ENCODE results near the gene IGHMBP2. TPM values are rescaled to one million over a fixed set of nuclear protein-coding genes. Genes with fewer than 3 reads are reported as not detected.

IGHMBP2 gene
- total RNA-seq, 1 donor from 2014 or later = 20.3 TPM

DNA sequence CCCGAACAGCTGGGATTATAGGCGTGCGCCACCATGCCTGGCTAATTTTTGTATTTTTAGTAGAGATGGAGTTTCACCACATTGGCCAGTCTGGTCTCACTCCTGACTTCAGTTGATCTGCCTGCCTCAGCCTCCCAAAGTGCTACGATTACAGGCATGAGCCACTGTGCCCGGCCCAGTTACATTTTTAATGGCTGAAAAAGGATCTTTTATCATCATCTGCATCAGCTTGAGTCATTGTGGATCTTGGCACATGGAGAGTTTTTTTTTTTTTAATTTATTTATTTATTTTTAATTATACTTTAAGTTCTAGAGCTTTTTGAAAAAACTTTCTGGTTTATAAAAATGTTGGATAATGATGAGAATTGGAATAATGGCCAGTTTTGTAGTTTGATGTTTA is 8.6 kb downstream of the IGHMBP2 start:
- no peaks in the 10 kb centered on the region for H3K4me1 ChIP-seq
- peaks cover 93% of the 10 kb centered on the region for H3K36me3 ChIP-seq
- intact Hi-C loops (cut with DNase I) = no loop called here
- ATAC-seq (no peak), DNase-seq (no peak)
- H3K27ac ChIP-seq = no peak overlapping the region
- TF ChIP-seq, protein P1, sequence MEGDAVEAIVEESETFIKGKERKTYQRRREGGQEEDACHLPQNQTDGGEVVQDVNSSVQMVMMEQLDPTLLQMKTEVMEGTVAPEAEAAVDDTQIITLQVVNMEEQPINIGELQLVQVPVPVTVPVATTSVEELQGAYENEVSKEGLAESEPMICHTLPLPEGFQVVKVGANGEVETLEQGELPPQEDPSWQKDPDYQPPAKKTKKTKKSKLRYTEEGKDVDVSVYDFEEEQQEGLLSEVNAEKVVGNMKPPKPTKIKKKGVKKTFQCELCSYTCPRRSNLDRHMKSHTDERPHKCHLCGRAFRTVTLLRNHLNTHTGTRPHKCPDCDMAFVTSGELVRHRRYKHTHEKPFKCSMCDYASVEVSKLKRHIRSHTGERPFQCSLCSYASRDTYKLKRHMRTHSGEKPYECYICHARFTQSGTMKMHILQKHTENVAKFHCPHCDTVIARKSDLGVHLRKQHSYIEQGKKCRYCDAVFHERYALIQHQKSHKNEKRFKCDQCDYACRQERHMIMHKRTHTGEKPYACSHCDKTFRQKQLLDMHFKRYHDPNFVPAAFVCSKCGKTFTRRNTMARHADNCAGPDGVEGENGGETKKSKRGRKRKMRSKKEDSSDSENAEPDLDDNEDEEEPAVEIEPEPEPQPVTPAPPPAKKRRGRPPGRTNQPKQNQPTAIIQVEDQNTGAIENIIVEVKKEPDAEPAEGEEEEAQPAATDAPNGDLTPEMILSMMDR (IDR thresholded peaks at IDR 0.05) = no peak
- H3K9me3 ChIP-seq = no peaks in the 10 kb centered on the region
- H3K4me3 ChIP-seq = no peak overlapping the region
- no peaks in the 10 kb centered on the region for H3K27me3 ChIP-seq

DNA sequence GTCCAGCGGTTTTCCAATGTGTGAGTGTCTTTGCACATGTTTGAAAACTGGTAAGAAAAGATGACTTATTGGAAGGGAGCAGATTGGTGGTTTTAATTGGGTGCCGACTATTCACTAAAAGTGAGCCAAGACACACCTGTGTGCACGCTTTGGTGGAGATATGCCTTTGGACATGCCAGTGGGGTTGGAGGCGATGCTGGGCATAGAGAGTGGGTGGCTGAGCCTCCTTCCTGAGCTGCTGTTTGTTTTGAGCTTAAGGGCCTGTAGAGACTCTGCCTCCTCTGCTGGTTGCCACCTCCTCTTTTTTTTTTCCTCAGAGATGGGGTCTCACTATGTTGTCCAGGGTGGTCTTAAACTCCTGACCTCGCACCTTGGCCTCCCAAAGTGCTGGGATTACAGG is 9.5 kb downstream of the IGHMBP2 start:
- Histone ChIP-seq H3K4me1 (no peaks in the 10 kb centered on the region), H3K27me3 (no peaks in the 10 kb centered on the region), H3K4me3 (no peak overlapping the region), H3K9me3 (no peaks in the 10 kb centered on the region), H3K27ac (no peak overlapping the region), H3K36me3 (peaks cover 95% of the 10 kb centered on the region)
- intact Hi-C loops (cut with DNase I) = no loop called here
- DNase-seq (no peak), ATAC-seq (no peak)
- TF ChIP-seq, protein P1 (IDR thresholded peaks at IDR 0.05) = no peak

DNA sequence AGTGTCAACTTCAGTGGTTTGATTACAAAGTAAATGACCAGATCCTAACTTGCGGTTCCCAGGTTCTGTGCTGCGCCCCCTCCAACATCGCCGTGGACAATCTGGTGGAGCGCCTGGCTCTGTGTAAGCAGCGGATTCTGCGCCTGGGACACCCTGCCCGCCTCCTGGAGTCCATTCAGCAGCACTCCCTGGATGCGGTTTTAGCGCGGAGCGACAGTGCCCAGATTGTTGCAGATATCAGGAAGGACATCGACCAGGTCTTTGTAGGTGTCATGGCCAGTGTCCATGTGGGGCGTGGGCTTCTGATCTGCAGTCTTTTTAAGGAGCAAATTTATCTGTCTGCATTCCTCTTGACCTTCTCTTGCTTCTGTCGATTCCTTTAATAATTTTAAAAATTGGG is 11.1 kb downstream of the IGHMBP2 start:
- H3K27ac ChIP-seq = no peak overlapping the region
- intact Hi-C loops (cut with DNase I) = no loop called here
- H3K27me3 ChIP-seq = no peaks in the 10 kb centered on the region
- TF ChIP-seq, protein P1 (IDR thresholded peaks at IDR 0.05) = no peak
- no peak overlapping the region for H3K4me3 ChIP-seq
- no peaks in the 10 kb centered on the region for H3K9me3 ChIP-seq
- DNase-seq = no peak
- ATAC-seq = no peak
- no peaks in the 10 kb centered on the region for H3K4me1 ChIP-seq
- peaks cover 94% of the 10 kb centered on the region for H3K36me3 ChIP-seq

DNA sequence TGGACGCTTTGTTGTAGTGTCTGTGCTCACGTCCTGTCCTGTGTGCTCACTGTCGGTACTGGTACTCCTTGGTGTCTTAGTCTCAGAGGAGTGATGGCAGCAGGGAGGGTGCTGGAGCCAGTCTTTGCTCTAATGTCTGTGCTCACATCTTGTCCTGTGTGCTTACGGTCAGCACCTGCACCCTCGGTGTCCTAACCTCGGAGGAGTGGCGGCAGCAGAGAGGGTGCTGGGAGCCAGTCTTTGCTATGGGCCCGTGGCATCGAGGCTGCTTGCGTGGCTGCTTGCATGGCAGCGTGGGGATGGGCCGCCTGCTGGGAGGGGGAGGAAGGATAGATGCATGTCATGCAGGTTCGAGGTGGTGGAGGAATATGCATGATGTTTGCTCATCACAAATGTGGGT is 12.7 kb downstream of the IGHMBP2 start:
- intact Hi-C loops (cut with DNase I) = no loop called here
- TF ChIP-seq, protein P1 (IDR thresholded peaks at IDR 0.05) = no peak
- no peak for ATAC-seq
- Histone ChIP-seq H3K27ac (no peak overlapping the region), H3K4me1 (no peaks in the 10 kb centered on the region), H3K9me3 (no peaks in the 10 kb centered on the region), H3K27me3 (no peaks in the 10 kb centered on the region), H3K4me3 (no peak overlapping the region), H3K36me3 (peaks cover 89% of the 10 kb centered on the region)
- DNase-seq = no peak

DNA sequence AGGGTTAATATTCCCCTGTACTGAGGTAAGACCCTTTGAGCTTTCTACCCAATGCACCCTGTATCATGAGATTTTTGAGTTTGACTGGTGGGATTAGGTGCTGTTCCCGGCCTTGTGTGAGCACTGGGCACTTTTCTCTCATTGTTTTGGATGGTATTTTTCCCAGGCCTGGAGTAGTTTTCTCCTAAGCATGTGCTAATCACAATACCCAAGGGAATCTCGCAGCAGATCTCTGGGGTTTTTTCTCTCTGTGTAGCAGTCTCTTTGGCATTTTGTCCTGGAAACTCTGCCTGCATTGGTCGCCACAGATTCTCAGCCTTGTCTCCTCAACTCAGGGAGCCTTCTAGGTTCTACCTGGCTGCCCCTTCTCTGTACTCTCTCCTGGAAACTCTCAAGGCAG is 19.9 kb downstream of the IGHMBP2 start:
- no peak for ATAC-seq
- Histone ChIP-seq H3K9me3 (peaks cover 11% of the 10 kb centered on the region), H3K36me3 (peaks cover 67% of the 10 kb centered on the region), H3K4me3 (no peak overlapping the region), H3K27me3 (no peaks in the 10 kb centered on the region), H3K27ac (no peak overlapping the region), H3K4me1 (no peaks in the 10 kb centered on the region)
- intact Hi-C loops (cut with DNase I) = no loop called here
- DNase-seq = peak; percentile 0
- TF ChIP-seq, protein P1 (IDR thresholded peaks at IDR 0.05) = no peak
